Measurements from ENCODE around the gene KCNIP4.

- no peak for TF ChIP-seq FOXM1 (IDR thresholded peaks at IDR 0.05; ENCODE audit: borderline replicate concordance)
- TF ChIP-seq L3MBTL2 (conservative IDR thresholded peaks at IDR 0.05): no peak
- TF ChIP-seq HDGF (IDR thresholded peaks at IDR 0.05; ENCODE audit: borderline replicate concordance): no peak
- no peak for TF ChIP-seq NFRKB (IDR thresholded peaks at IDR 0.05)
- no peak for TF ChIP-seq ZNF384 (IDR thresholded peaks at IDR 0.05)
- TF ChIP-seq SUZ12 (IDR thresholded peaks at IDR 0.05): no peak
Observed at GRCh38 chr4:20847124-20847747, 1101.3 kb downstream of the KCNIP4 start.

Data from HEK293T (cell line).